HEK293 (cell line): Measurements from ENCODE around the gene OR2A12.

Experiments used
- CTCF ChIA-PET: fragments of 350-600 bp; formaldehyde crosslinking; extraction: SDS; loops from one replicate; lab custom pipeline; 2021; ENCODE audit warnings: antibody characterized with exemption; lab: Yijun Ruan, JAX
- POLR2A ChIA-PET: fragments of 300-600 bp; formaldehyde crosslinking; extraction: SDS; loops from one replicate; lab custom pipeline; 2020; ENCODE audit warnings: antibody characterized with exemption, inconsistent platforms; lab: Yijun Ruan, JAX
- H3K27ac ChIP-seq: fragments of 200-500 bp; sonication (Bioruptor generic); 2 replicates; pipeline ENCODE4 v1.5.1; 2014; ENCODE audit warnings: low read depth, low read length, control low read depth, inconsistent platforms; ENCODE audit errors: extremely low read depth
- H3K36me3 ChIP-seq, 2 experiments: fragments of 200-500 bp in 1 of 2; sonication (Bioruptor generic) in 1 of 2; 1 replicate in 1 of 2; 2 replicates in 1 of 2; pipeline ENCODE4 v1.5.1; 2014 to 2017; ENCODE audit warnings: inconsistent platforms in 2 of 2, low read length in 2 of 2; ENCODE audit not compliant: control insufficient read depth in 2 of 2, insufficient read depth in 1 of 2
- H3K4me1 ChIP-seq: fragments of 200-500 bp; sonication (Bioruptor generic); 2 replicates; pipeline ENCODE4 v1.5.1; 2014; ENCODE audit warnings: mild to moderate bottlenecking, low read length, inconsistent platforms; ENCODE audit not compliant: control insufficient read depth, insufficient read depth
- H3K4me3 ChIP-seq: 2 replicates; pipeline ENCODE4 v1.5.1; 2011; ENCODE audit warnings: low read depth, mild to moderate bottlenecking, control low read depth, low read length, moderate library complexity
- H3K9me3 ChIP-seq: fragments of 200-500 bp; sonication (Bioruptor generic); 2 replicates; pipeline ENCODE4 v1.5.1; 2014; ENCODE audit warnings: low read depth, low read length, inconsistent platforms; ENCODE audit not compliant: control insufficient read depth, insufficient read depth
- ELK4 ChIP-seq: IDR thresholded peaks from 2 replicates; pipeline ENCODE4 v1.6.1; 2011; ENCODE audit warnings: mild to moderate bottlenecking, low read depth, low read length, borderline replicate concordance
- GLIS1 ChIP-seq: fragments of 450-650 bp; formaldehyde crosslinking; IDR thresholded peaks from 2 replicates; pipeline ENCODE4 v1.5.1; 2016; ENCODE audit warnings: missing biosample characterization, missing genetic modification characterization
- INSM2 ChIP-seq: fragments of 450-650 bp; formaldehyde crosslinking; IDR thresholded peaks from 2 replicates; pipeline ENCODE4 v1.5.1; 2016; ENCODE audit warnings: missing biosample characterization, missing genetic modification characterization
- PATZ1 ChIP-seq: fragments of 450-650 bp; formaldehyde crosslinking; IDR thresholded peaks from 2 replicates; pipeline ENCODE4 v1.5.1; 2016; ENCODE audit warnings: missing biosample characterization, missing genetic modification characterization
- PBX3 ChIP-seq: sonication (generic); formaldehyde crosslinking; IDR thresholded peaks from 2 replicates; pipeline ENCODE4 v1.8.1; 2022; ENCODE audit warnings: mild to moderate bottlenecking, moderate library complexity, missing genetic modification reagents
- PRDM2 ChIP-seq: fragments of 450-650 bp; formaldehyde crosslinking; IDR thresholded peaks from 2 replicates; pipeline ENCODE4 v1.5.1; 2016; ENCODE audit warnings: missing biosample characterization, missing genetic modification characterization, borderline replicate concordance
- ZEB2 ChIP-seq: fragments of 450-650 bp; formaldehyde crosslinking; IDR thresholded peaks from 2 replicates; pipeline ENCODE4 v1.5.1; 2016; ENCODE audit warnings: missing biosample characterization, missing genetic modification characterization
- ZNF121 ChIP-seq: fragments of 450-650 bp; formaldehyde crosslinking; IDR thresholded peaks from 2 replicates; pipeline ENCODE4 v1.5.1; 2016; ENCODE audit warnings: missing biosample characterization, missing genetic modification characterization
- ZNF23 ChIP-seq: fragments of 450-650 bp; formaldehyde crosslinking; IDR thresholded peaks from 2 replicates; pipeline ENCODE4 v1.5.1; 2016; ENCODE audit warnings: missing biosample characterization, missing genetic modification characterization, borderline replicate concordance
- ZNF362 ChIP-seq: fragments of 450-650 bp; formaldehyde crosslinking; IDR thresholded peaks from 2 replicates; pipeline ENCODE4 v1.5.1; 2016; ENCODE audit warnings: missing biosample characterization, missing genetic modification characterization
- ZNF549 ChIP-seq: fragments of 450-650 bp; IDR thresholded peaks from 2 replicates; pipeline ENCODE4 v1.5.1; 2018; ENCODE audit warnings: missing biosample characterization, missing genetic modification characterization, mild to moderate bottlenecking, inconsistent platforms, moderate library complexity
- ZNF626 ChIP-seq: fragments of 450-650 bp; sonication (Bioruptor Pico); formaldehyde crosslinking; IDR thresholded peaks from 2 replicates; pipeline ENCODE4 v1.5.1; 2018; ENCODE audit warnings: missing biosample characterization, missing genetic modification characterization, inconsistent platforms
- ZNF747 ChIP-seq: fragments of 450-650 bp; formaldehyde crosslinking; IDR thresholded peaks from 2 replicates; pipeline ENCODE4 v1.5.1; 2016; ENCODE audit warnings: missing biosample characterization, missing genetic modification characterization
- ZNF768 ChIP-seq: fragments of 450-650 bp; formaldehyde crosslinking; IDR thresholded peaks from 2 replicates; pipeline ENCODE4 v1.5.1; 2018; ENCODE audit warnings: missing biosample characterization, mild to moderate bottlenecking, missing genetic modification characterization

Gene OR2A12

GRCh38 chr7:144048648-144049047 lies 37.4 kb upstream of the OR2A12 start, which contains the start of gene OR2A5 (continued):
- TF ChIP-seq PRDM2 (tag by site-specific recombination) = no peak
- TF ChIP-seq ZNF549 (tag by site-specific recombination) = no peak
- TF ChIP-seq GLIS1 = no peak
- TF ChIP-seq ZNF768 = no peak
- TF ChIP-seq ZNF747 (tag by site-specific recombination) = no peak
- TF ChIP-seq INSM2 (tag by site-specific recombination) = no peak
- TF ChIP-seq ZNF362 (tag by site-specific recombination) = no peak
- TF ChIP-seq ZNF121 (tag by site-specific recombination) = no peak
- no peak for TF ChIP-seq PBX3 (CRISPR knock-in tag)
- no peak for TF ChIP-seq ZEB2
- TF ChIP-seq, all 188 proteins: peak for 0

- no peak overlapping the region for H3K4me3 ChIP-seq
- ChIA-PET CTCF (interaction anchor here (1.0 kb wide), 1 partner anchor 17 kb away, joined by 4 read pairs; no protein-coding TSS in a partner anchor), POLR2A (no interaction called here)
- TF ChIP-seq PATZ1 (tag by site-specific recombination) (no peak), ZNF23 (no peak), ZNF626 (tag by site-specific recombination) (no peak), ELK4 (no peak)
- H3K4me1 ChIP-seq = no peaks in the 10 kb centered on the region
- H3K9me3 ChIP-seq = no peaks in the 10 kb centered on the region
- H3K27ac ChIP-seq = no peak overlapping the region
- no peaks in the 10 kb centered on the region for H3K36me3 ChIP-seq
Measured at GRCh38 chr7:144049491-144049890, 36.6 kb upstream of the OR2A12 start.
